Cardiac atrium fibroblast (primary cell): ENCODE data around the gene SDK1. TPM values are rescaled to one million over a fixed set of nuclear protein-coding genes. Genes with fewer than 3 reads are reported as not detected.

ENCODE experiments used
- total RNA-seq: library from RNA; depleted of rRNA; stranded (reverse); fragments of >200 nt; gene quantifications from 2 replicates; pipeline ENCODE4 v1.2.3, GENCODE V29; 2015

Gene SDK1, protein sequence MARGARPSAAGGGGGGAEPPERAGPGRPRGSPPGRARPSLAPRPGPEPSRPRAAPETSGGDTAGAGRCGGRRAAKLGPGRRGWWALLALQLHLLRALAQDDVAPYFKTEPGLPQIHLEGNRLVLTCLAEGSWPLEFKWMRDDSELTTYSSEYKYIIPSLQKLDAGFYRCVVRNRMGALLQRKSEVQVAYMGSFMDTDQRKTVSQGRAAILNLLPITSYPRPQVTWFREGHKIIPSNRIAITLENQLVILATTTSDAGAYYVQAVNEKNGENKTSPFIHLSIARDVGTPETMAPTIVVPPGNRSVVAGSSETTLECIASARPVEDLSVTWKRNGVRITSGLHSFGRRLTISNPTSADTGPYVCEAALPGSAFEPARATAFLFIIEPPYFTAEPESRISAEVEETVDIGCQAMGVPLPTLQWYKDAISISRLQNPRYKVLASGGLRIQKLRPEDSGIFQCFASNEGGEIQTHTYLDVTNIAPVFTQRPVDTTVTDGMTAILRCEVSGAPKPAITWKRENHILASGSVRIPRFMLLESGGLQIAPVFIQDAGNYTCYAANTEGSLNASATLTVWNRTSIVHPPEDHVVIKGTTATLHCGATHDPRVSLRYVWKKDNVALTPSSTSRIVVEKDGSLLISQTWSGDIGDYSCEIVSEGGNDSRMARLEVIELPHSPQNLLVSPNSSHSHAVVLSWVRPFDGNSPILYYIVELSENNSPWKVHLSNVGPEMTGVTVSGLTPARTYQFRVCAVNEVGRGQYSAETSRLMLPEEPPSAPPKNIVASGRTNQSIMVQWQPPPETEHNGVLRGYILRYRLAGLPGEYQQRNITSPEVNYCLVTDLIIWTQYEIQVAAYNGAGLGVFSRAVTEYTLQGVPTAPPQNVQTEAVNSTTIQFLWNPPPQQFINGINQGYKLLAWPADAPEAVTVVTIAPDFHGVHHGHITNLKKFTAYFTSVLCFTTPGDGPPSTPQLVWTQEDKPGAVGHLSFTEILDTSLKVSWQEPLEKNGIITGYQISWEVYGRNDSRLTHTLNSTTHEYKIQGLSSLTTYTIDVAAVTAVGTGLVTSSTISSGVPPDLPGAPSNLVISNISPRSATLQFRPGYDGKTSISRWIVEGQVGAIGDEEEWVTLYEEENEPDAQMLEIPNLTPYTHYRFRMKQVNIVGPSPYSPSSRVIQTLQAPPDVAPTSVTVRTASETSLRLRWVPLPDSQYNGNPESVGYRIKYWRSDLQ (N-terminal part only)
- 0.72 and 1.9 TPM in 2 replicates for total RNA-seq

DNA sequence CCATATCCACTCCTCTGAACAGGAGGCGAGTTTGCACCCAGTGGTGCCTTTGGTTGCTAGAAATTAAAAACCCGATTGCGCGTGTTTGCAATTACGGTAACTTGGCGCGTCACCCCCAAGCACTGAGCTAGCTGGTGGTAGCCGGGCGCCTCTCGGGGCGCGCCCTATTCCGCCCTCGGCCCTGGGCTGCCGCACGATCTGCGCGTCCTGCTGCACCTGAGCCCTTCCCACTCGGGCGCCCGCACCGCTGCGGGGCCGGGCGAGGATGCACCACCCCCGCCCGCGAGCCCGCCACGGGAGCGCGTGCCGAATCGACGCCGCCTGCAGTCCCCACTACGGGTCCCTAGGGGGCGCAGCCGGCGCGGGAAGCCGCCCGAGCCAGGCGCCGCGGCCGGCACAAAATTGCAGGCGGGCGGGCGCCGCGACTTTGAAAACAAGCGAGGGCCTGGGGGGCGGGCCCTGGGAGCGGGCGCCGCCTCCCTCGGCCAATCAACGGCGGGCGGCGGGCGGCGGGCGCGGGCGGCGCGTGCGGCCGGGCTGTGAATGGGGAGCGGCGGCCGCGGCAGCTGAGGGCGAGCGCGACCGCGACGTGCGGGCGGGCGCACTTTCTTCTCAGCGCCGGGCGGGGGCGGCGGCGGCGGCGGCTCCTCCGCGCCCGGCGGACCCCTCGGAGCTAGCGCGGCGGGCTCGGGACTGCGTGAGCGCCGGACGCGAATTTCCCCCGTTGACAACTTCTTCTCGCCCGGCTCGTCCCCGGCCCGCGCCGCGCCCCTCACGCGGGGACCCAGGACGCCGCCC is at the start of gene SDK1:
SDK1 (plus strand) TSS at position 602 of the 798 bp plus-strand sequence. CDS start 335 bp downstream, outside the sequence.

